OCI-LY7 (cell line): ENCODE data around the gene SIGLEC5. TPM values are rescaled to one million over a fixed set of nuclear protein-coding genes. Genes with fewer than 3 reads are reported as not detected.
"Not testable (repeated sequence)": the region's sequence is repeated elsewhere in the genome, so short reads cannot be mapped to it uniquely, and the experiment has no call there.

Source experiments
- Bru-seq: library from RNA; stranded (reverse); fragments of 400-500 nt; gene quantifications from one replicate; lab custom pipeline; 2021; lab: Mats Ljungman, UMichigan
- BruChase-seq, 2 experiments: library from RNA; stranded (reverse); fragments of 400-500 nt; gene quantifications; one replicate each; lab custom pipeline; 2021; lab: Mats Ljungman, UMichigan
- BruUV-seq: library from RNA; stranded (reverse); fragments of 400-500 nt; replicated peaks from 2 replicates; lab custom pipeline; 2021; lab: Mats Ljungman, UMichigan
- CTCF ChIA-PET: fragments of 300-600 bp; sonication (Branson Sonifier 250); formaldehyde crosslinking; loops from one replicate; lab custom pipeline; 2022; ENCODE audit warnings: antibody characterized with exemption; ENCODE audit not compliant: unreplicated experiment; lab: Charles Lee
- POLR2A ChIA-PET: fragments of 300-600 bp; sonication (Branson Sonifier 250); formaldehyde crosslinking; loops from one replicate; lab custom pipeline; 2022; ENCODE audit warnings: antibody characterized with exemption; lab: Charles Lee
- DNase-seq: peaks from one replicate; pipeline ENCODE4 v3.0.0-alpha.2; 2015; ENCODE audit warnings: low spot score
- H2AFZ ChIP-seq: fragments of 200-600 bp; sonication (generic), shearing (Covaris generic); 2 replicates; pipeline ENCODE4 v1.6.1; 2014; ENCODE audit warnings: mild to moderate bottlenecking, antibody characterized with exemption, low read length, moderate library complexity
- H3K27ac ChIP-seq: fragments of 200-600 bp; sonication (generic); 2 replicates; pipeline ENCODE4 v1.5.1; 2014; ENCODE audit warnings: mixed run types, low read depth, mild to moderate bottlenecking, moderate library complexity, low read length, inconsistent platforms; ENCODE audit not compliant: poor library complexity, severe bottlenecking
- H3K36me3 ChIP-seq: fragments of 200-600 bp; sonication (generic); 2 replicates; pipeline ENCODE4 v1.6.1; 2014; ENCODE audit warnings: mild to moderate bottlenecking, antibody characterized with exemption, low read length, moderate library complexity, mixed read lengths; ENCODE audit not compliant: insufficient read depth
- H3K4me1 ChIP-seq: fragments of 200-600 bp; sonication (generic); 2 replicates; pipeline ENCODE4 v1.5.1; 2014; ENCODE audit warnings: mild to moderate bottlenecking, low read length; ENCODE audit not compliant: insufficient read depth, poor library complexity, severe bottlenecking
- H3K4me2 ChIP-seq: fragments of 200-600 bp; sonication (generic); 2 replicates; pipeline ENCODE4 v1.6.1; 2014; ENCODE audit warnings: mild to moderate bottlenecking, low read length
- H3K4me3 ChIP-seq: fragments of 200-600 bp; sonication (generic); 2 replicates; pipeline ENCODE4 v1.5.1; 2014; ENCODE audit warnings: mild to moderate bottlenecking, low read depth, low read length; ENCODE audit not compliant: poor library complexity, severe bottlenecking
- H3K79me2 ChIP-seq: fragments of 200-600 bp; sonication (generic); 2 replicates; pipeline ENCODE4 v1.6.1; 2016; ENCODE audit warnings: low read depth, mild to moderate bottlenecking, low read length, moderate library complexity, mixed read lengths; ENCODE audit not compliant: insufficient read depth
- H3K9me2 ChIP-seq: fragments of 200-600 bp; sonication (generic); 2 replicates; pipeline ENCODE4 v1.6.1; 2016; ENCODE audit warnings: mild to moderate bottlenecking, low read length, mixed read lengths; ENCODE audit not compliant: insufficient read depth
- H3K9me3 ChIP-seq: fragments of 200-600 bp; sonication (generic); 2 replicates; pipeline ENCODE4 v1.6.1; 2014; ENCODE audit warnings: mild to moderate bottlenecking, mixed run types, low read length, mixed read lengths
- H4K20me1 ChIP-seq: fragments of 200-600 bp; sonication (generic); 2 replicates; pipeline ENCODE4 v1.6.1; 2014; ENCODE audit warnings: mild to moderate bottlenecking, antibody characterized with exemption, low read length, moderate library complexity, mixed read lengths; ENCODE audit not compliant: insufficient read depth
- CTCF ChIP-seq: fragments of 200-600 bp; sonication (generic); conservative IDR thresholded peaks from 2 replicates; pipeline ENCODE4 v1.5.1; 2014; ENCODE audit warnings: mild to moderate bottlenecking, antibody characterized with exemption, low read length, moderate library complexity, mixed read lengths
- EZH2phosphoT487 ChIP-seq: fragments of 200-600 bp; sonication (generic); IDR thresholded peaks from 2 replicates; pipeline ENCODE4 v1.6.1; 2018; ENCODE audit warnings: low read depth, borderline replicate concordance, mild to moderate bottlenecking, mixed run types, antibody characterized with exemption, low read length, moderate library complexity, mixed read lengths
- intact Hi-C: fragments of 100-400 bp; cut with micrococcal nuclease; formaldehyde crosslinking; loops from one replicate; pipeline ENCODE4 v1.10.0; 2022; ENCODE audit not compliant: unreplicated experiment
- long read RNA-seq: library from polyadenylated mRNA; stranded (forward); transcript quantifications from one replicate; pipeline ENCODE4 v2.0.0, GENCODE V29; 2022
- total RNA-seq, 2 experiments: library from RNA; depleted of rRNA in 1 of 2; stranded (reverse); fragments of >200 nt in 1 of 2; shearing (Covaris generic) in 1 of 2; gene quantifications; 2 replicates each; pipeline ENCODE4 v1.2.3, GENCODE V29; 2014 to 2022

The SIGLEC5 gene
- not detected in 2 replicates for total RNA-seq (2014; rRNA removed; shearing (Covaris generic))
- not detected in 2 replicates for total RNA-seq (2022)
- Bru-seq, nascent RNA = not detected
- BruChase-seq, experiment 1, labeled RNA remaining after a 6-hour chase = not detected
- BruChase-seq, experiment 2, labeled RNA remaining after a 2-hour chase = not detected
- long read RNA-seq = 0 reads

DNA sequence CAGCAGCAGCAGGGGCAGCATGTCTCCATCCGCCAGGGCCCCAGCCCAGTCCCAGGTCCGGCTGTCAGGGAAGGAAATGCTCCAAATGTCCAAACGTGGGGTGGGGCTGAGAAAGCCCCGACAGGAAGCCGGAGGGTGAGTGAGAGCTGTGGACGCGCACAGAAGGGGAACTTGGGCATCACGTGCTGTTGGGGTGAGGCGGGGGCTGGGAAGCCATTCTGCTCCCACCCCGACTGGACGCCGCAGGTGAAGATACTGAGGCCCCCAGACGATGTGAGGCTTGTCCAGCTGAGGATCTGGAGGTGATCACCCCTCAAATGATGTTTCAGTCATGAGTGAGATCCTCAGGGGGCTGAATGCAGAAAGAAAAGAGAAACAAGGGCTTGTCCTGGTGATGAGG is at the start of gene SIGLEC5:
TSS of gene SIGLEC5 (minus strand) at position 87 of the 400 bp plus-strand sequence. CDS start at position 21, 66 bp downstream.
- H3K4me1 ChIP-seq, H4K20me1 ChIP-seq, BruUV-seq, H3K79me2 ChIP-seq, CTCF ChIA-PET, H3K9me2 ChIP-seq, intact Hi-C loops, H3K36me3 ChIP-seq, DNase-seq, H2AFZ ChIP-seq, H3K27ac ChIP-seq, POLR2A ChIA-PET, H3K4me3 ChIP-seq, H3K9me3 ChIP-seq, H3K4me2 ChIP-seq: not testable (repeated sequence)

GRCh38 chr19:51676566-51677083 is 46.4 kb upstream of the SIGLEC5 start:
- no TSS peak for BruUV-seq
- no peaks in the 10 kb centered on the region for H3K4me1 ChIP-seq
- no peaks in the 10 kb centered on the region for H3K36me3 ChIP-seq
- ChIA-PET CTCF (no interaction called here), POLR2A (interaction anchor here (0.6 kb wide), 1 partner anchor 469 kb away, joined by 3 read pairs; no protein-coding TSS in a partner anchor)
- no peaks in the 10 kb centered on the region for H3K9me3 ChIP-seq
- intact Hi-C loops = no loop called here
- no peaks in the 10 kb centered on the region for H3K9me2 ChIP-seq
- TF ChIP-seq EZH2phosphoT487 (no peak), CTCF (no peak)
- DNase-seq = no peak
- H3K27ac ChIP-seq = no peak overlapping the region
- H3K4me3 ChIP-seq = no peak overlapping the region
- no peak overlapping the region for H3K4me2 ChIP-seq
- no peaks in the 10 kb centered on the region for H3K79me2 ChIP-seq
- no peak overlapping the region for H2AFZ ChIP-seq
- H4K20me1 ChIP-seq = no peaks in the 10 kb centered on the region

DNA sequence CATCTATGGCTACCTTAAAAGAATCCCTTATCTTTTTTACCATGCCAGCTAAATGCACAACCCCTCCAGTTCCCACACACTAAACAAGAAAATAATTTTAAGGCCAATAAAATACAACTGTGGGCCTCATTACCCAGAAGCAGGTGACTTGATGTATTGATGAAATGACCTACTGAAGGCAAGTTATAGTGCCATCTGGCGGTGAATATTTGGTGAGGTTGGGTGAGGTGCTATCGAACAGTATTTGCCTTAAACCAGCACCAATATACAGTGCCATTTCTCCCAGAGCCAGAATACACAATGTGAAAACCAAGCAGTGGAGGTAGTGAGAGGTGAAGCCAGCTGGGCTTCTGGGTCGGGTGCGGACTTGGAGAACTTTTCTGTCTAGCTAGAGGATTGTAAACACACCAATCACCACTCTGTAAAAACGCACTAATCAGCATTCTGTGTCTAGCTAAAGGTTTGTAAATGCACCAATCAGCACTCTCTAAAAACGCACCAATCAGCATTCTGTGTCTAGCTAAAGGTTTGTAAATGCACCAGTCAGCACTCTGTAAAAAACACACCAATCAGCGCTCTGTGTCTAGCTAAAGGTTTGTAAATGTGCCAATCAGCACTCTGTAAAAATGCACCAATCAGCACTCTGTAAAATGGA is 45.8 kb upstream of the SIGLEC5 start:
- H2AFZ ChIP-seq, intact Hi-C loops, H3K4me2 ChIP-seq, H3K9me3 ChIP-seq, H4K20me1 ChIP-seq, H3K4me3 ChIP-seq, H3K9me2 ChIP-seq, H3K4me1 ChIP-seq, CTCF ChIA-PET, H3K79me2 ChIP-seq, H3K36me3 ChIP-seq, H3K27ac ChIP-seq, BruUV-seq: not testable (repeated sequence)
- peak; percentile 80 for TF ChIP-seq CTCF
- DNase-seq = peak; percentile 46
- POLR2A ChIA-PET = interaction anchor here (0.7 kb wide), 1 partner anchor 179 kb away, joined by 3 read pairs; no protein-coding TSS in a partner anchor
